T47D (cell line): Measurements from ENCODE around the gene GRXCR2.

Experiments used
- DNase-seq, 2 experiments: peaks; one replicate each; pipeline versions ENCODE4 v3.0.0 to v3.0.0-alpha.2; 2011 to 2012; ENCODE audit warnings: low read depth in 1 of 2, low spot score in 1 of 2
- JUND ChIP-seq: IDR thresholded peaks from 2 replicates; pipeline ENCODE4 v1.6.1; 2012; ENCODE audit warnings: low read depth
- in situ Hi-C: cut with HindIII; loops from 2 replicates; pipeline ENCODE4 v1.10.0; 2016; ENCODE audit warnings: low sequenced_read_pairs, low pct_unique_long_range_greater_than_20kb

GRXCR2 gene

GRCh38 chr5:145824040-145824439 is 48.8 kb downstream of the GRXCR2 start:
- DNase-seq, result no peak
- TF ChIP-seq JUND, result no peak
- in situ Hi-C loops, result no loop called here

GRCh38 chr5:145818604-145819003 is 54.2 kb downstream of the GRXCR2 start:
- TF ChIP-seq JUND, result no peak
- in situ Hi-C loops, result no loop called here
- DNase-seq, result no peak

GRCh38 chr5:145812877-145813276 is 59.9 kb downstream of the GRXCR2 start:
- TF ChIP-seq JUND, result no peak
- no peak for DNase-seq
- in situ Hi-C loops, result no loop called here

- TF ChIP-seq JUND, result no peak
- DNase-seq, result peak in 1 of 2 experiments; percentile 61
- in situ Hi-C loops, result no loop called here
These were observed 60.8 kb downstream of the GRXCR2 start for GRCh38 chr5:145811834-145812625.
